CD14-positive monocyte (primary cell): ENCODE measurements around the gene ASCC2. TPM values are rescaled to one million over a fixed set of nuclear protein-coding genes. Genes with fewer than 3 reads are reported as not detected.

ENCODE experiments used
- DNase-seq, 3 donors: peaks; one replicate each; pipeline ENCODE4 v3.0.0-alpha.2; 2011 to 2022
- H2AFZ ChIP-seq: 2 replicates; pipeline ENCODE4 v1.6.0; 2012; ENCODE audit warnings: mild to moderate bottlenecking, low read depth, low read length, inconsistent platforms; ENCODE audit not compliant: insufficient read depth, poor library complexity, severe bottlenecking
- H3K27ac ChIP-seq, 2 donors: 1 replicate in 1 of 2; 2 replicates in 1 of 2; pipeline ENCODE4 v1.5.1; 2012 to 2013; ENCODE audit warnings: low read length in 2 of 2, control low read depth in 1 of 2, inconsistent platforms in 1 of 2, low read depth in 1 of 2, mild to moderate bottlenecking in 1 of 2
- H3K27me3 ChIP-seq, 2 donors: one replicate each; pipeline versions ENCODE4 v1.6.0 to v1.6.1; 2011 to 2013; ENCODE audit warnings: low read length in 2 of 2; ENCODE audit not compliant: control insufficient read depth in 2 of 2, insufficient read depth in 2 of 2
- H3K36me3 ChIP-seq, 2 donors: replicated peaks in 1 of 2; 1 replicate in 1 of 2; 2 replicates in 1 of 2; pipeline versions ENCODE4 v1.5.1 to v1.6.1; 2012 to 2013; ENCODE audit warnings: low read length in 2 of 2, control low read depth in 1 of 2, inconsistent platforms in 1 of 2, mild to moderate bottlenecking in 1 of 2; ENCODE audit not compliant: insufficient read depth in 2 of 2, control insufficient read depth in 1 of 2
- H3K4me1 ChIP-seq, 2 donors: 1 replicate in 1 of 2; 2 replicates in 1 of 2; pipeline versions ENCODE4 v1.5.1 to v1.6.1; 2012 to 2013; ENCODE audit warnings: low read length in 2 of 2, control low read depth in 1 of 2, inconsistent platforms in 1 of 2, mild to moderate bottlenecking in 1 of 2, moderate library complexity in 1 of 2; ENCODE audit not compliant: insufficient read depth in 2 of 2, control insufficient read depth in 1 of 2
- H3K4me2 ChIP-seq: replicated peaks from 2 replicates; pipeline ENCODE3; 2012; ENCODE audit warnings: low read length, moderate library complexity, mild to moderate bottlenecking; ENCODE audit not compliant: poor library complexity, severe bottlenecking; ENCODE audit errors: extremely low read depth
- H3K4me3 ChIP-seq, 3 experiments: fragments of 200-600 bp in 1 of 3; sonication (generic) in 1 of 3; replicated peaks in 1 of 3; 1 replicate in 2 of 3; 2 replicates in 1 of 3; pipeline ENCODE4 v1.5.1; 2011 to 2013; ENCODE audit warnings: low read length in 3 of 3, mild to moderate bottlenecking in 3 of 3, control low read depth in 2 of 3, low read depth in 2 of 3, inconsistent platforms in 1 of 3, moderate library complexity in 1 of 3
- H3K79me2 ChIP-seq: 2 replicates; pipeline ENCODE4 v1.6.0; 2012; ENCODE audit warnings: mild to moderate bottlenecking, control low read depth, inconsistent platforms, low read length, moderate library complexity; ENCODE audit not compliant: insufficient read depth
- H3K9ac ChIP-seq: 2 replicates; pipeline ENCODE4 v1.6.0; 2017; ENCODE audit warnings: low read length, mild to moderate bottlenecking; ENCODE audit not compliant: insufficient read depth, poor library complexity, severe bottlenecking
- H3K9me3 ChIP-seq, 2 donors: replicated peaks in 1 of 2; 1 replicate in 1 of 2; 2 replicates in 1 of 2; pipeline versions ENCODE4 v1.5.1 to v1.6.1; 2012 to 2013; ENCODE audit warnings: low read length in 2 of 2, control low read depth in 1 of 2; ENCODE audit not compliant: control insufficient read depth in 1 of 2, insufficient read depth in 1 of 2
- H4K20me1 ChIP-seq: 2 replicates; pipeline ENCODE4 v1.6.0; 2012; ENCODE audit warnings: mild to moderate bottlenecking, low read length, control low read depth, moderate library complexity; ENCODE audit not compliant: insufficient read depth
- H3K27ac Mint-ChIP-seq, 7 donors: one replicate each; pipeline ENCODE4 v1.8.0; 2020; ENCODE audit warnings: mild to moderate bottlenecking in 7 of 7, mixed read lengths in 7 of 7, moderate library complexity in 6 of 7, inconsistent platforms in 2 of 7
- H3K27me3 Mint-ChIP-seq, 3 donors: one replicate each; pipeline ENCODE4 v1.8.0; 2021 to 2022; ENCODE audit warnings: low read depth in 3 of 3, mild to moderate bottlenecking in 3 of 3, mixed read lengths in 3 of 3, moderate library complexity in 3 of 3, inconsistent platforms in 1 of 3
- H3K36me3 Mint-ChIP-seq, 2 donors: one replicate each; pipeline ENCODE4 v1.8.0; 2020; ENCODE audit warnings: mixed read lengths in 2 of 2, inconsistent platforms in 1 of 2, mild to moderate bottlenecking in 1 of 2
- H3K4me1 Mint-ChIP-seq: one replicate; pipeline ENCODE4 v1.8.0; 2020; ENCODE audit warnings: mild to moderate bottlenecking, mixed read lengths
- H3K4me3 Mint-ChIP-seq, 2 donors: one replicate each; pipeline ENCODE4 v1.8.0; 2020; ENCODE audit warnings: mild to moderate bottlenecking in 2 of 2, mixed read lengths in 2 of 2, moderate library complexity in 1 of 2
- H3K9me3 Mint-ChIP-seq, 7 donors: one replicate each; pipeline ENCODE4 v1.8.0; 2020 to 2022; ENCODE audit warnings: mixed read lengths in 7 of 7, mild to moderate bottlenecking in 6 of 7, moderate library complexity in 6 of 7, inconsistent platforms in 2 of 7
- WGBS: methylation state at CpG from one replicate; pipeline ENCODE4 v1.1.5; 2013; ENCODE audit warnings: missing lambda C conversion rate; ENCODE audit not compliant: insufficient coverage; 5-methylcytosine and 5-hydroxymethylcytosine counted together
- intact Hi-C, 2 donors: fragments of 100-400 bp; cut with micrococcal nuclease; formaldehyde crosslinking; loops; one replicate each; pipeline versions ENCODE4 v1.15.0 to v1.15.1; 2023
- polyA plus RNA-seq, 3 donors: library from polyadenylated mRNA; depleted of rRNA in 1 of 3; unstranded in 2 of 3; stranded (reverse) in 1 of 3; fragments of 300-500 nt in 2 of 3; fragments of >200 nt in 1 of 3; fragmentation: Illumina TruSeq in 2 of 3; gene quantifications; 1 replicate in 2 of 3; 2 replicates in 1 of 3; pipeline ENCODE4 v1.2.3, GENCODE V29; 2012 to 2021
- TF ChIP-seq, protein P1 (sequence below): fragments of 200-600 bp; IDR thresholded peaks from one replicate; pipeline ENCODE4 v1.8.0; 2022; ENCODE audit warnings: antibody characterized with exemption, mild to moderate bottlenecking

The ASCC2 gene
- polyA plus RNA-seq, 3 donors: 23.8 to 77.2 (median 39.6) TPM

DNA sequence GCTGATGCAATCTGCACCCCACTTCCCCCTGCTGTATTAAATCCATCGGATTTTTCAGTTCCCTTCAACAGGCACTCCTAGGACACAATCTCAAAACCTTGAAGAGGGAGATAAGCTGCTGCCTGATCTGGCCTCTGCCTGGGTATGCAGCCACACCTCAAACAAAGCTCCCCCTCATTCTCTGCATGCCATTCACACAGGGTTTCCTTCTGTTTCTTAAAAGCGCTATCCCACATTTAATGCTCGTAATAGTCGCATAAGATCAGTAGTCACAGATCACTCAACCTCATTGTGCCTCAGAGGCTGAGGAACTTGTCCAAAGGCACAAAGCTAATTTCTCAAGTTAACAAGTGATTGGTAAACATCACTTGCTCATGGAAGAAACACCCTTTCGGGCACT is 36.9 kb downstream of the ASCC2 start:
- Mint-ChIP-seq H3K27me3 (peaks cover 0 to 4% (median 0%) of the 10 kb centered on the region in 3 donors), H3K4me1 (peaks cover 44% of the 10 kb centered on the region), H3K4me3 (no peak overlapping the region), H3K9me3 (peaks cover 0 to 2% (median 0%) of the 10 kb centered on the region in 7 donors), H3K36me3 (peaks cover 68 to 83% of the 10 kb centered on the region in 2 donors), H3K27ac (peak overlapping the region in 3 of 7 donors; percentile 37 to 73 (median 67))
- no peaks in the 10 kb centered on the region for H3K9me3 ChIP-seq
- H3K4me2 ChIP-seq: no peak overlapping the region
- no peak overlapping the region for H2AFZ ChIP-seq
- H3K36me3 ChIP-seq: peaks cover 60 to 63% of the 10 kb centered on the region in 2 donors
- H4K20me1 ChIP-seq: peaks cover 8% of the 10 kb centered on the region
- H3K27ac ChIP-seq: no peak overlapping the region
- TF ChIP-seq, protein P1, sequence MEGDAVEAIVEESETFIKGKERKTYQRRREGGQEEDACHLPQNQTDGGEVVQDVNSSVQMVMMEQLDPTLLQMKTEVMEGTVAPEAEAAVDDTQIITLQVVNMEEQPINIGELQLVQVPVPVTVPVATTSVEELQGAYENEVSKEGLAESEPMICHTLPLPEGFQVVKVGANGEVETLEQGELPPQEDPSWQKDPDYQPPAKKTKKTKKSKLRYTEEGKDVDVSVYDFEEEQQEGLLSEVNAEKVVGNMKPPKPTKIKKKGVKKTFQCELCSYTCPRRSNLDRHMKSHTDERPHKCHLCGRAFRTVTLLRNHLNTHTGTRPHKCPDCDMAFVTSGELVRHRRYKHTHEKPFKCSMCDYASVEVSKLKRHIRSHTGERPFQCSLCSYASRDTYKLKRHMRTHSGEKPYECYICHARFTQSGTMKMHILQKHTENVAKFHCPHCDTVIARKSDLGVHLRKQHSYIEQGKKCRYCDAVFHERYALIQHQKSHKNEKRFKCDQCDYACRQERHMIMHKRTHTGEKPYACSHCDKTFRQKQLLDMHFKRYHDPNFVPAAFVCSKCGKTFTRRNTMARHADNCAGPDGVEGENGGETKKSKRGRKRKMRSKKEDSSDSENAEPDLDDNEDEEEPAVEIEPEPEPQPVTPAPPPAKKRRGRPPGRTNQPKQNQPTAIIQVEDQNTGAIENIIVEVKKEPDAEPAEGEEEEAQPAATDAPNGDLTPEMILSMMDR: no peak
- DNase-seq: no peak
- H3K4me1 ChIP-seq: peaks cover 43% of the 10 kb centered on the region in 2 donors
- intact Hi-C loops: no loop called here
- WGBS: 89% methylated on average over 3 of the region's 5 CpGs
- H3K9ac ChIP-seq: no peak overlapping the region
- no peaks in the 10 kb centered on the region for H3K27me3 ChIP-seq
- H3K79me2 ChIP-seq: peaks cover 14% of the 10 kb centered on the region
- no peak overlapping the region for H3K4me3 ChIP-seq

DNA sequence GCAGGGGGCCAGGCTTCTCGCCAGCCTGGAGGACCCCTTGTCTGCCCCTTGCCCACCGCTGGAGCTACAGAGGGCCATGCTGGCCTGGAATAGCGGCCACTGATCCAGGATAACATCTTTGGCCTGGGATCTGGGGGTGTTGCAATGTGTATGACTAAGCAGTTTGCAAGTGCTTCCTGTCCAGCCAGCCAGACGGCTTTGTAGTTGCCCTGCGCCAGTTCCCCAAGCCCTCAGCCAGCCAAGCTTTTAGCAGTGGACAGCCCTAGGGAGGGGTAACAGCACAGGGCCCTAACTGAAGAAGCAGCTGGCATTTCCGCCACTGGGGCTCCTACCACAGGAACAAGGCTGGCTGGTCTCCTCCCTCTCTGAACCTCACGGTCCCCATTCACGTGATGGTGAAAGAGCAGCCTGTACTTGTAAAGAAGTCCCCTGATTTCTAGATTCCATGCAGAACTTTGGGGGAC is 38.8 kb downstream of the ASCC2 start:
- Histone ChIP-seq H3K36me3 (peaks cover 59 to 63% of the 10 kb centered on the region in 2 donors), H3K79me2 (peaks cover 14% of the 10 kb centered on the region), H2AFZ (peak overlapping the region; percentile 24), H3K27me3 (no peaks in the 10 kb centered on the region), H3K4me2 (peak overlapping the region; percentile 39), H3K4me1 (peaks cover 43% of the 10 kb centered on the region in 2 donors), H3K9me3 (no peaks in the 10 kb centered on the region), H3K9ac (peak overlapping the region; percentile 42), H3K4me3 (peak overlapping the region in 1 of 3 experiments; percentile 47), H4K20me1 (peaks cover 8% of the 10 kb centered on the region), H3K27ac (peak overlapping the region; percentile 76 to 83)
- Mint-ChIP-seq H3K36me3 (peaks cover 62 to 83% of the 10 kb centered on the region in 2 donors), H3K9me3 (peaks cover 0 to 2% (median 0%) of the 10 kb centered on the region in 7 donors), H3K27me3 (peaks cover 0 to 2% (median 0%) of the 10 kb centered on the region in 3 donors), H3K4me3 (peak overlapping the region in 1 of 2 donors; percentile 35), H3K27ac (peak overlapping the region; percentile 88 to 92 (median 92)), H3K4me1 (peaks cover 44% of the 10 kb centered on the region)
- intact Hi-C loops: no loop called here
- TF ChIP-seq, protein P1: no peak
- WGBS: 7% methylated on average over 7 of the region's 8 CpGs
- DNase-seq: peak; percentile 90 to 95 (median 95)
